ENCODE data around the gene EVA1C. TPM values are rescaled to one million over a fixed set of nuclear protein-coding genes. Genes with fewer than 3 reads are reported as not detected.

Gene EVA1C
- total and polyA plus RNA-seq, 2 experiments from 2014 or later = 4.6 to 6.9 TPM

GRCh38 chr21:32414579-32415358 is 2.3 kb downstream of the EVA1C start:
- peaks cover 62% of the 10 kb centered on the region for H3K27me3 ChIP-seq (ENCODE audit: insufficient read depth)
- H3K4me3 ChIP-seq = no peak overlapping the region
- peaks cover 3% of the 10 kb centered on the region; the same call in 1 of the 2 replicates for H3K36me3 ChIP-seq (ENCODE audit: insufficient read depth)
- peaks cover 34% of the 10 kb centered on the region for H3K4me1 ChIP-seq (ENCODE audit: insufficient read depth)
- peaks cover 17% of the 10 kb centered on the region; the same call in 1 of the 2 replicates for H3F3A ChIP-seq (replicated peaks; ENCODE audit: low read depth)
- no peak overlapping the region; the same call in 2 of the 3 replicates for H3K4me3 Mint-ChIP-seq
- peaks cover 35% of the 10 kb centered on the region for H3K4me1 Mint-ChIP-seq
- H3K79me2 ChIP-seq (replicated peaks; ENCODE audit: insufficient read depth) = no peaks in the 10 kb centered on the region; the same call in 1 of the 2 replicates
- H3K9me3 Mint-ChIP-seq = no peaks in the 10 kb centered on the region
- ATAC-seq = no peak
- 0 out of 2 replicates have a peak, but pooled peaks cover 5% of the 10 kb centered on the region for H4K20me1 ChIP-seq (replicated peaks; ENCODE audit: insufficient read depth)
- DNase-seq (ENCODE audit: low spot score) = no peak
- H2AFZ ChIP-seq = no peak overlapping the region
- no peaks in the 10 kb centered on the region for H3K36me3 Mint-ChIP-seq (ENCODE audit: low read depth)
- H3K27ac ChIP-seq (ENCODE audit: low read depth) = no peak overlapping the region
- peak overlapping the region; percentile 40; the same call in 1 of the 2 replicates for H3K4me2 ChIP-seq
- no peaks in the 10 kb centered on the region for H3K9me2 ChIP-seq (ENCODE audit: insufficient read depth)
- H3K27ac Mint-ChIP-seq = no peak overlapping the region
- peaks cover 42% of the 10 kb centered on the region for H3K27me3 Mint-ChIP-seq (ENCODE audit: insufficient read depth, low read depth, poor library complexity)
- no peak for TF ChIP-seq JUNB (IDR thresholded peaks at IDR 0.05; ENCODE audit: unreplicated experiment)
- TF ChIP-seq REST (IDR thresholded peaks at IDR 0.05; ENCODE audit: unreplicated experiment) = no peak
- TF ChIP-seq POLR2AphosphoS5 (IDR thresholded peaks at IDR 0.05; ENCODE audit: low read depth) = no peak
- no peak for TF ChIP-seq ZNF331 (CRISPR knock-in tag; IDR thresholded peaks at IDR 0.05; ENCODE audit: low read depth)
- peak; percentile 40 to 54 for TF ChIP-seq CTCF (conservative IDR thresholded peaks at IDR 0.05; ENCODE audit: low read depth in 2 of 2)

- no peak overlapping the region for H3K27ac Mint-ChIP-seq
- no peaks in the 10 kb centered on the region for H3K36me3 Mint-ChIP-seq (ENCODE audit: low read depth)
- H3K4me3 ChIP-seq = no peak overlapping the region
- H3K27me3 Mint-ChIP-seq (ENCODE audit: insufficient read depth, low read depth, poor library complexity) = peaks cover 38% of the 10 kb centered on the region
- no peak for ATAC-seq
- no peaks in the 10 kb centered on the region; the same call in 1 of the 2 replicates for H3K79me2 ChIP-seq (replicated peaks; ENCODE audit: insufficient read depth)
- peaks cover 35% of the 10 kb centered on the region for H3K4me1 Mint-ChIP-seq
- H3K36me3 ChIP-seq (ENCODE audit: insufficient read depth) = peaks cover 3% of the 10 kb centered on the region; the same call in 1 of the 2 replicates
- H4K20me1 ChIP-seq (replicated peaks; ENCODE audit: insufficient read depth) = 0 out of 2 replicates have a peak, but pooled peaks cover 5% of the 10 kb centered on the region
- no peak overlapping the region for H2AFZ ChIP-seq
- no peak for DNase-seq (ENCODE audit: low spot score)
- no peak overlapping the region for H3K27ac ChIP-seq (ENCODE audit: low read depth)
- 0 out of 2 replicates have a peak, but pooled peaks cover 10% of the 10 kb centered on the region for H3F3A ChIP-seq (replicated peaks; ENCODE audit: low read depth)
- no peaks in the 10 kb centered on the region for H3K9me3 Mint-ChIP-seq
- no peak overlapping the region; the same call in 1 of the 2 replicates for H3K4me2 ChIP-seq
- TF ChIP-seq JUNB (IDR thresholded peaks at IDR 0.05; ENCODE audit: unreplicated experiment) = peak; percentile 80
- no peak for TF ChIP-seq NANOG (IDR thresholded peaks at IDR 0.05; ENCODE audit: borderline replicate concordance)
- no peak for TF ChIP-seq ZNF114 (CRISPR knock-in tag; IDR thresholded peaks at IDR 0.05)
- H3K4me3 Mint-ChIP-seq = no peak overlapping the region
- H3K4me1 ChIP-seq (ENCODE audit: insufficient read depth) = peaks cover 34% of the 10 kb centered on the region
- no peaks in the 10 kb centered on the region for H3K9me2 ChIP-seq (ENCODE audit: insufficient read depth)
- peaks cover 53% of the 10 kb centered on the region for H3K27me3 ChIP-seq (ENCODE audit: insufficient read depth)
Observed at GRCh38 chr21:32415451-32416398, 3.2 kb downstream of the EVA1C start.
